H9 (cell line): ENCODE results near the gene YAF2. TPM values are rescaled to one million over a fixed set of nuclear protein-coding genes. Genes with fewer than 3 reads are reported as not detected.

Experiments used
- DNase-seq: peaks from one replicate; pipeline ENCODE4 v3.0.0-alpha.2; 2017
- H2AFZ ChIP-seq: one replicate; pipeline ENCODE4 v1.6.1; 2013; ENCODE audit warnings: mild to moderate bottlenecking, low read length, control low read depth, moderate library complexity
- H2AK5ac ChIP-seq: 2 replicates; pipeline ENCODE4 v1.6.1; 2013; ENCODE audit warnings: low read length, control low read depth, mixed read lengths; ENCODE audit not compliant: insufficient read length
- H2BK120ac ChIP-seq: one replicate; pipeline ENCODE4 v1.6.1; 2013; ENCODE audit warnings: low read depth, mild to moderate bottlenecking, low read length, control low read depth, inconsistent platforms; ENCODE audit not compliant: poor library complexity, severe bottlenecking
- H2BK12ac ChIP-seq: 2 replicates; pipeline ENCODE4 v1.6.1; 2013; ENCODE audit warnings: low read length, control low read depth, mixed read lengths, low read depth; ENCODE audit not compliant: insufficient read length
- H2BK15ac ChIP-seq: 2 replicates; pipeline ENCODE4 v1.6.1; 2013; ENCODE audit warnings: low read depth, low read length, control low read depth
- H2BK20ac ChIP-seq: one replicate; pipeline ENCODE4 v1.6.1; 2013; ENCODE audit warnings: low read depth, mild to moderate bottlenecking, low read length, control low read depth, inconsistent platforms; ENCODE audit not compliant: poor library complexity, severe bottlenecking
- H2BK5ac ChIP-seq: 2 replicates; pipeline ENCODE4 v1.6.1; 2013; ENCODE audit warnings: low read length, control low read depth, mixed read lengths; ENCODE audit not compliant: insufficient read length
- H3K14ac ChIP-seq: 2 replicates; pipeline ENCODE4 v1.6.1; 2013; ENCODE audit warnings: low read length, control low read depth; ENCODE audit not compliant: insufficient read depth
- H3K18ac ChIP-seq: 2 replicates; pipeline ENCODE4 v1.6.1; 2013; ENCODE audit warnings: low read depth, mild to moderate bottlenecking, mixed read lengths, low read length, control low read depth; ENCODE audit not compliant: insufficient read length
- H3K23ac ChIP-seq: 2 replicates; pipeline ENCODE4 v1.6.1; 2013; ENCODE audit warnings: low read length, control low read depth, mixed read lengths, low read depth; ENCODE audit not compliant: insufficient read length
- H3K23me2 ChIP-seq: 2 replicates; pipeline ENCODE4 v1.6.1; 2013; ENCODE audit warnings: low read depth, mild to moderate bottlenecking, mixed read lengths, low read length, control low read depth; ENCODE audit not compliant: insufficient read length, poor library complexity, severe bottlenecking
- H3K27ac ChIP-seq: 2 replicates; pipeline ENCODE4 v1.5.1; 2013; ENCODE audit warnings: low read length, control low read depth, mixed read lengths, low read depth; ENCODE audit not compliant: insufficient read length
- H3K27me3 ChIP-seq: 2 replicates; pipeline ENCODE4 v1.6.1; 2013; ENCODE audit warnings: low read length, control low read depth, inconsistent platforms; ENCODE audit not compliant: insufficient read depth
- H3K4ac ChIP-seq: 2 replicates; pipeline ENCODE4 v1.6.1; 2013; ENCODE audit warnings: low read depth, mild to moderate bottlenecking, control low read depth, inconsistent platforms, low read length, moderate library complexity
- H3K4me1 ChIP-seq: 2 replicates; pipeline ENCODE4 v1.6.1; 2013; ENCODE audit warnings: low read length, control low read depth, inconsistent platforms; ENCODE audit not compliant: insufficient read depth
- H3K4me2 ChIP-seq: 2 replicates; pipeline ENCODE4 v1.6.1; 2013; ENCODE audit warnings: low read length, control low read depth, mixed read lengths; ENCODE audit not compliant: insufficient read length, insufficient read depth
- H3K56ac ChIP-seq: 2 replicates; pipeline ENCODE4 v1.6.1; 2013; ENCODE audit warnings: low read depth, mild to moderate bottlenecking, mixed read lengths, low read length, control low read depth; ENCODE audit not compliant: insufficient read length
- H3K79me1 ChIP-seq: 2 replicates; pipeline ENCODE4 v1.6.1; 2013; ENCODE audit warnings: low read depth, mild to moderate bottlenecking, moderate library complexity, low read length, control low read depth, inconsistent platforms; ENCODE audit not compliant: insufficient read depth, poor library complexity, severe bottlenecking
- H3K79me2 ChIP-seq: 2 replicates; pipeline ENCODE4 v1.6.1; 2013; ENCODE audit warnings: low read length, control low read depth, inconsistent platforms; ENCODE audit not compliant: insufficient read depth
- H3K9ac ChIP-seq: 2 replicates; pipeline ENCODE4 v1.6.1; 2013; ENCODE audit warnings: low read length, control low read depth, mixed read lengths; ENCODE audit not compliant: insufficient read length; ENCODE audit errors: extremely low read depth
- H3K9me3 ChIP-seq: one replicate; pipeline ENCODE4 v1.6.1; 2013; ENCODE audit warnings: low read depth, low read length, inconsistent platforms; ENCODE audit not compliant: control insufficient read depth
- H3T11ph ChIP-seq: one replicate; pipeline ENCODE4 v1.6.1; 2013; ENCODE audit warnings: mild to moderate bottlenecking, low read length, control low read depth, inconsistent platforms
- H4K20me1 ChIP-seq: one replicate; pipeline ENCODE4 v1.6.1; 2013; ENCODE audit not compliant: control insufficient read depth, insufficient read length, insufficient read depth
- H4K5ac ChIP-seq: 2 replicates; pipeline ENCODE4 v1.6.1; 2013; ENCODE audit warnings: low read depth, mild to moderate bottlenecking, mixed read lengths, low read length, control low read depth; ENCODE audit not compliant: insufficient read length
- H4K8ac ChIP-seq: replicated peaks from 2 replicates; pipeline ENCODE4 v1.6.1; 2013; ENCODE audit warnings: low read length, control low read depth, mixed read lengths, low read depth; ENCODE audit not compliant: insufficient read length
- H4K91ac ChIP-seq: 2 replicates; pipeline ENCODE4 v1.6.1; 2013; ENCODE audit warnings: low read depth, mild to moderate bottlenecking, moderate library complexity, mixed read lengths, low read length, control low read depth; ENCODE audit not compliant: insufficient read length
- H3K27ac Mint-ChIP-seq, 3 experiments: 2 replicates in 2 of 3; 3 replicates in 1 of 3; pipeline ENCODE4 v1.8.0; 2020 to 2021; ENCODE audit warnings: mixed read lengths in 3 of 3, mild to moderate bottlenecking in 1 of 3, moderate library complexity in 1 of 3
- H3K27me3 Mint-ChIP-seq: 2 replicates; pipeline ENCODE4 v1.8.0; 2021; ENCODE audit warnings: low read depth, mild to moderate bottlenecking, moderate library complexity, mixed read lengths
- H3K36me3 Mint-ChIP-seq, 3 experiments: 2 replicates in 2 of 3; 3 replicates in 1 of 3; pipeline ENCODE4 v1.8.0; 2020 to 2021; ENCODE audit warnings: low read depth in 3 of 3, mixed read lengths in 3 of 3; ENCODE audit not compliant: insufficient read depth in 1 of 3
- H3K4me1 Mint-ChIP-seq, 2 experiments: 2 replicates each; pipeline ENCODE4 v1.8.0; 2020; ENCODE audit warnings: mixed read lengths in 2 of 2
- H3K4me3 Mint-ChIP-seq, 2 experiments: 2 replicates in 1 of 2; 3 replicates in 1 of 2; pipeline ENCODE4 v1.8.0; 2020 to 2021; ENCODE audit warnings: mild to moderate bottlenecking in 2 of 2, mixed read lengths in 2 of 2, moderate library complexity in 1 of 2
- H3K9me3 Mint-ChIP-seq, 2 experiments: 2 replicates in 1 of 2; 3 replicates in 1 of 2; pipeline ENCODE4 v1.8.0; 2020; ENCODE audit warnings: mild to moderate bottlenecking in 2 of 2, mixed read lengths in 2 of 2, moderate library complexity in 1 of 2
- CTCF ChIP-seq: fragments of 200-600 bp; sonication (generic); conservative IDR thresholded peaks from 3 replicates; pipeline ENCODE4 v1.8.0; 2021; ENCODE audit warnings: antibody characterized with exemption, mild to moderate bottlenecking
- total RNA-seq: library from RNA; stranded (reverse); gene quantifications from 2 replicates; pipeline ENCODE4 v1.2.1, GENCODE V29; 2021

Gene YAF2
- total RNA-seq, 1 experiment from 2014 or later = 1.9 TPM

- Histone ChIP-seq H2BK12ac (no peak overlapping the region), H2BK20ac (no peak overlapping the region), H2BK5ac (no peak overlapping the region), H3K4ac (no peak overlapping the region), H2AK5ac (no peak overlapping the region), H3K56ac (no peak overlapping the region), H4K20me1 (no peaks in the 10 kb centered on the region), H2AFZ (no peak overlapping the region), H3K9ac (no peak overlapping the region), H3K79me2 (no peaks in the 10 kb centered on the region), H3K79me1 (no peaks in the 10 kb centered on the region), H3K27ac (no peak overlapping the region), H2BK15ac (no peak overlapping the region), H4K8ac (no peak overlapping the region), H3K14ac (no peak overlapping the region), H3T11ph (no peak overlapping the region), H3K4me1 (no peaks in the 10 kb centered on the region), H3K9me3 (no peaks in the 10 kb centered on the region), H3K4me2 (no peak overlapping the region), H4K91ac (no peak overlapping the region), H4K5ac (no peak overlapping the region), H3K27me3 (no peaks in the 10 kb centered on the region), H3K23ac (no peak overlapping the region), H3K23me2 (no peaks in the 10 kb centered on the region), H3K18ac (no peak overlapping the region), H2BK120ac (no peak overlapping the region)
- H3K27ac Mint-ChIP-seq = no peak overlapping the region
- no peak for TF ChIP-seq CTCF
- H3K27me3 Mint-ChIP-seq = no peaks in the 10 kb centered on the region; the same call in 1 of the 2 replicates
- H3K9me3 Mint-ChIP-seq = no peaks in the 10 kb centered on the region
- no peaks in the 10 kb centered on the region for H3K36me3 Mint-ChIP-seq
- no peak for DNase-seq
- peaks cover 0 to 4% of the 10 kb centered on the region in 2 experiments; a peak in 2 of 4 replicates for H3K4me1 Mint-ChIP-seq
- no peak overlapping the region for H3K4me3 Mint-ChIP-seq
Observed at GRCh38 chr12:42166501-42166900, 71.5 kb downstream of the YAF2 start.
